ENCODE data around the gene SLC25A39. TPM values are rescaled to one million over a fixed set of nuclear protein-coding genes. Genes with fewer than 3 reads are reported as not detected.
"Not testable (repeated sequence)": the region's sequence is repeated elsewhere in the genome, so short reads cannot be mapped to it uniquely, and the experiment has no call there.

Gene SLC25A39
- total RNA-seq, 2 donors from 2014 or later = 115 to 267 TPM

GRCh38 chr17:44334315-44334714 lies 9.7 kb upstream of the SLC25A39 start:
- no peaks in the 10 kb centered on the region for H3K4me1 ChIP-seq
- H3K27ac ChIP-seq = no peak overlapping the region
- no peaks in the 10 kb centered on the region for H3K27me3 ChIP-seq
- intact Hi-C loops (cut with DNase I) = no loop called here
- no peak overlapping the region for H3K4me3 ChIP-seq
- H3K36me3 ChIP-seq = no peaks in the 10 kb centered on the region
- TF ChIP-seq, protein P1, sequence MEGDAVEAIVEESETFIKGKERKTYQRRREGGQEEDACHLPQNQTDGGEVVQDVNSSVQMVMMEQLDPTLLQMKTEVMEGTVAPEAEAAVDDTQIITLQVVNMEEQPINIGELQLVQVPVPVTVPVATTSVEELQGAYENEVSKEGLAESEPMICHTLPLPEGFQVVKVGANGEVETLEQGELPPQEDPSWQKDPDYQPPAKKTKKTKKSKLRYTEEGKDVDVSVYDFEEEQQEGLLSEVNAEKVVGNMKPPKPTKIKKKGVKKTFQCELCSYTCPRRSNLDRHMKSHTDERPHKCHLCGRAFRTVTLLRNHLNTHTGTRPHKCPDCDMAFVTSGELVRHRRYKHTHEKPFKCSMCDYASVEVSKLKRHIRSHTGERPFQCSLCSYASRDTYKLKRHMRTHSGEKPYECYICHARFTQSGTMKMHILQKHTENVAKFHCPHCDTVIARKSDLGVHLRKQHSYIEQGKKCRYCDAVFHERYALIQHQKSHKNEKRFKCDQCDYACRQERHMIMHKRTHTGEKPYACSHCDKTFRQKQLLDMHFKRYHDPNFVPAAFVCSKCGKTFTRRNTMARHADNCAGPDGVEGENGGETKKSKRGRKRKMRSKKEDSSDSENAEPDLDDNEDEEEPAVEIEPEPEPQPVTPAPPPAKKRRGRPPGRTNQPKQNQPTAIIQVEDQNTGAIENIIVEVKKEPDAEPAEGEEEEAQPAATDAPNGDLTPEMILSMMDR (IDR thresholded peaks at IDR 0.05) = no peak
- no peak overlapping the region for H3K9ac ChIP-seq (ENCODE audit: low read depth in 2 of 2, low read length in 2 of 2)
- no peak for DNase-seq
- H3K9me3 ChIP-seq = no peaks in the 10 kb centered on the region

GRCh38 chr17:44333371-44333770 lies 8.7 kb upstream of the SLC25A39 start:
- DNase-seq = no peak
- intact Hi-C loops (cut with DNase I) = no loop called here
- Histone ChIP-seq H3K4me1 (no peaks in the 10 kb centered on the region), H3K36me3 (no peaks in the 10 kb centered on the region), H3K9me3 (no peaks in the 10 kb centered on the region), H3K4me3 (no peak overlapping the region), H3K27ac (no peak overlapping the region), H3K9ac (ENCODE audit: low read depth in 2 of 2, low read length in 2 of 2) (no peak overlapping the region), H3K27me3 (no peaks in the 10 kb centered on the region)
- TF ChIP-seq, protein P1 (IDR thresholded peaks at IDR 0.05) = no peak

DNA sequence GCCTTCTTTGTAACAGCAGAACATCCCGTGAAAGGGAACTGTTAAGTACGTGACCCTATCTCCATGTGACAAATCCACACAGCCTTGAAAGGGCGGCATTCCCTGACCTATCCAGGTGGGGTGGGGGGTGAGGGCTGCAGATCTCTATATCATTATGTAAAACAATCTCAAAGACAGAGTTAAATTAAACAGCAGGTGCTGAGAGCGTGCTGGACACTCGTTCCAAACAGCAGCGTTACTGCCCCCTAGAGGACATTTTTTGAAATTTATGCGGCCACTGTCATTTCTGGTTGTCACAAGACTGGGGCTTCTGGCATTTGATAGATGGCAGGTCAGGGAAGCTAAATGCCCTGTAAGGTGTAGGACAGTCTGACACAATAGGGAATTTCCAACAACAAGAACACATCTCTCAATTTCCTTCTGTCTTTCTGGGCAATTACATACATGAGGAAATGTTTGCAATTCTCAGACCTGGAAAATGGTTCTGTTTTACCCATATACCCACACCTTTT lies 6.7 kb upstream of the SLC25A39 start:
- Histone ChIP-seq H3K4me3 (no peak overlapping the region), H3K27me3 (no peaks in the 10 kb centered on the region), H3K9ac (ENCODE audit: low read depth in 2 of 2, low read length in 2 of 2) (no peak overlapping the region), H3K36me3 (no peaks in the 10 kb centered on the region), H3K4me1 (no peaks in the 10 kb centered on the region), H3K27ac (no peak overlapping the region), H3K9me3 (no peaks in the 10 kb centered on the region)
- TF ChIP-seq, protein P1 (IDR thresholded peaks at IDR 0.05) = peak; percentile 77
- peak; percentile 87 for DNase-seq
- intact Hi-C loops (cut with DNase I) = no loop called here

- H3K9ac ChIP-seq (ENCODE audit: low read depth in 2 of 2, low read length in 2 of 2); H3K27ac ChIP-seq; H3K9me3 ChIP-seq; H3K4me1 ChIP-seq; DNase-seq; H3K4me3 ChIP-seq; intact Hi-C loops (cut with DNase I); H3K36me3 ChIP-seq; H3K27me3 ChIP-seq: not testable (repeated sequence)
These were observed 5.6 kb upstream of the SLC25A39 start for GRCh38 chr17:44330263-44330662.

GRCh38 chr17:44329516-44329915 lies 4.9 kb upstream of the SLC25A39 start:
- H3K4me3 ChIP-seq; intact Hi-C loops (cut with DNase I); H3K4me1 ChIP-seq; DNase-seq; H3K9ac ChIP-seq (ENCODE audit: low read depth in 2 of 2, low read length in 2 of 2); H3K27me3 ChIP-seq; H3K9me3 ChIP-seq; H3K36me3 ChIP-seq; H3K27ac ChIP-seq: not testable (repeated sequence)

- H3K4me1 ChIP-seq = peaks cover 5% of the 10 kb centered on the region
- H3K9ac ChIP-seq (ENCODE audit: low read depth in 2 of 2, low read length in 2 of 2) = no peak overlapping the region
- no peak overlapping the region for H3K27ac ChIP-seq
- H3K27me3 ChIP-seq = no peaks in the 10 kb centered on the region
- H3K4me3 ChIP-seq = no peak overlapping the region
- no peaks in the 10 kb centered on the region for H3K36me3 ChIP-seq
- no peak for DNase-seq
- intact Hi-C loops (cut with DNase I) = no loop called here
- TF ChIP-seq, protein P1 (IDR thresholded peaks at IDR 0.05) = no peak
- H3K9me3 ChIP-seq = no peaks in the 10 kb centered on the region
These were observed 3.3 kb upstream of the SLC25A39 start for GRCh38 chr17:44327715-44328449.

Data from colonic mucosa (tissue), 4 donors.